HEK293 (cell line): ENCODE data around the gene CCDC138.
"Not testable (repeated sequence)": the region's sequence is repeated elsewhere in the genome, so short reads cannot be mapped to it uniquely, and the experiment has no call there.

ENCODE experiments used
- CTCF ChIP-seq: fragments of 450-650 bp; formaldehyde crosslinking; IDR thresholded peaks from 2 replicates; pipeline ENCODE4 v1.5.1; 2016; ENCODE audit warnings: missing biosample characterization, missing genetic modification characterization
- ZNF169 ChIP-seq: fragments of 450-650 bp; formaldehyde crosslinking; IDR thresholded peaks from 2 replicates; pipeline ENCODE4 v1.5.1; 2016; ENCODE audit warnings: missing biosample characterization, missing genetic modification characterization

DNA sequence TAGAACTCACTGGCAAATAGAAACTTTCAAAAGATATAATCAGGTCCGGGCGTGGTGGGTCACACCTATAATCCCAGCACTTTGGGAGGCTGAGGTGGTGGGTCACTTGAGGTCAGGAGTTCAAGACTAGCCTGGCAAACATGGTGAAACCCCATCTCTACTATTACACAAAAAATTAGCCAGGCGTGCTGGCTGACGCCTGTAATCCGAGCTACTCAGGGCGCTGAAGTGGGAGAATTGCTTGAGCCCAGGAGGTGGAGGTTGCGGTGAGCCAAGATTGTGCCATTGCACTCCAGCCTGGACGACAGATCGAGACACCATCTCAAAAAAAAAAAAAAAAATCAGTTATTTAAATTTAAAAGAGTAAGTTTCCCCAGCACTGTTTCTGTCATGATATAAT is 28.6 kb upstream of the CCDC138 start:
- not testable (repeated sequence) for TF ChIP-seq ZNF169 (tag by site-specific recombination); CTCF
